B cell (primary cell): ENCODE measurements around the gene TRPV6. TPM values are rescaled to one million over a fixed set of nuclear protein-coding genes. Genes with fewer than 3 reads are reported as not detected.

Experiments used
- ATAC-seq: fragments of 200-7000 bp; cut with Tn5 transposase; one replicate; pipeline ENCODE4 v1.10.0; 2021; ENCODE audit warnings: low read depth, mild to moderate bottlenecking, moderate number of reproducible peaks, moderate library complexity
- CTCF ChIA-PET: fragments of 350-600 bp; sonication (Branson Sonifier 250); formaldehyde crosslinking; loops from one replicate; lab custom pipeline; 2021; ENCODE audit warnings: antibody characterized with exemption, inconsistent platforms; lab: Charles Lee
- POLR2A ChIA-PET: fragments of 350-600 bp; sonication (Branson Sonifier 250); formaldehyde crosslinking; loops from one replicate; lab custom pipeline; 2021; ENCODE audit warnings: antibody characterized with exemption; lab: Charles Lee
- DNase-seq: peaks from one replicate; pipeline ENCODE4 v3.0.0; 2013
- H2AFZ ChIP-seq: 2 replicates; pipeline ENCODE4 v1.6.1; 2012; ENCODE audit warnings: mild to moderate bottlenecking, low read depth, low read length; ENCODE audit not compliant: insufficient read depth, poor library complexity, severe bottlenecking
- H3K27ac ChIP-seq, 2 donors: 1 replicate in 1 of 2; 2 replicates in 1 of 2; pipeline ENCODE4 v1.5.1; 2012 to 2013; ENCODE audit warnings: low read length in 2 of 2, mild to moderate bottlenecking in 2 of 2, moderate library complexity in 1 of 2
- H3K27me3 ChIP-seq, 4 experiments: fragments of 200-600 bp in 1 of 4; sonication (generic) in 1 of 4; replicated peaks in 1 of 4; 1 replicate in 2 of 4; 2 replicates in 2 of 4; pipeline versions ENCODE4 v1.6.1 to v1.7.0; 2013 to 2016; ENCODE audit warnings: low read length in 3 of 4, mild to moderate bottlenecking in 2 of 4, mixed read lengths in 1 of 4, moderate library complexity in 1 of 4; ENCODE audit not compliant: insufficient read depth in 4 of 4, control insufficient read depth in 3 of 4; ENCODE audit errors: control extremely low read depth in 1 of 4
- H3K36me3 ChIP-seq, 2 experiments: replicated peaks in 1 of 2; 1 replicate in 1 of 2; 2 replicates in 1 of 2; pipeline versions ENCODE4 v1.6.1 to v1.7.1; 2013; ENCODE audit warnings: low read length in 1 of 2; ENCODE audit not compliant: insufficient read depth in 2 of 2, control insufficient read depth in 1 of 2; ENCODE audit errors: control extremely low read depth in 1 of 2, extremely low read depth in 1 of 2
- H3K4me1 ChIP-seq, 2 donors: fragments of 200-600 bp in 1 of 2; sonication (generic) in 1 of 2; 1 replicate in 1 of 2; 2 replicates in 1 of 2; pipeline versions ENCODE4 v1.5.1 to v1.6.1; 2013 to 2017; ENCODE audit warnings: low read length in 2 of 2; ENCODE audit not compliant: control insufficient read depth in 2 of 2, insufficient read depth in 2 of 2
- H3K4me2 ChIP-seq: replicated peaks from 2 replicates; pipeline ENCODE3; 2012; ENCODE audit warnings: mild to moderate bottlenecking, low read depth, low read length; ENCODE audit not compliant: poor library complexity, severe bottlenecking
- H3K4me3 ChIP-seq, 5 experiments: fragments of 200-600 bp in 1 of 5; sonication (generic) in 1 of 5; 1 replicate in 3 of 5; 2 replicates in 2 of 5; pipeline versions ENCODE4 v1.5.1 to v1.7.0; 2011 to 2016; ENCODE audit warnings: low read length in 4 of 5, mild to moderate bottlenecking in 4 of 5, low read depth in 2 of 5, control low read depth in 1 of 5, moderate library complexity in 1 of 5; ENCODE audit not compliant: insufficient read depth in 1 of 5; ENCODE audit errors: control extremely low read depth in 1 of 5, extremely low read depth in 1 of 5
- H3K79me2 ChIP-seq: fragments of 200-600 bp; sonication (generic); one replicate; pipeline ENCODE4 v1.6.0; 2016; ENCODE audit warnings: low read length; ENCODE audit not compliant: control insufficient read depth, insufficient read depth
- H3K9ac ChIP-seq: fragments of 200-600 bp; sonication (generic); 2 replicates; pipeline ENCODE4 v1.6.1; 2017; ENCODE audit warnings: mild to moderate bottlenecking, low read length, moderate library complexity
- H3K9me3 ChIP-seq, 3 donors: one replicate each; pipeline versions ENCODE4 v1.6.1 to v1.7.1; 2013; ENCODE audit warnings: low read length in 2 of 3; ENCODE audit not compliant: control insufficient read depth in 2 of 3, insufficient read depth in 1 of 3; ENCODE audit errors: control extremely low read depth in 1 of 3
- H4K20me1 ChIP-seq: 2 replicates; pipeline ENCODE4 v1.6.0; 2012; ENCODE audit warnings: mild to moderate bottlenecking, low read length; ENCODE audit not compliant: insufficient read depth, control insufficient read depth, poor library complexity, severe bottlenecking
- H3K27ac Mint-ChIP-seq: one replicate; pipeline ENCODE4 v1.8.0; 2021; ENCODE audit warnings: mixed read lengths
- H3K27me3 Mint-ChIP-seq: one replicate; pipeline ENCODE4 v1.8.0; 2021; ENCODE audit warnings: mixed read lengths
- H3K4me1 Mint-ChIP-seq: one replicate; pipeline ENCODE4 v1.8.0; 2021; ENCODE audit warnings: mixed read lengths
- H3K4me3 Mint-ChIP-seq: one replicate; pipeline ENCODE4 v1.8.0; 2021; ENCODE audit warnings: mixed read lengths
- H3K9me3 Mint-ChIP-seq: one replicate; pipeline ENCODE4 v1.8.0; 2022; ENCODE audit warnings: mixed read lengths; ENCODE audit not compliant: insufficient read depth
- EZH2 ChIP-seq: IDR thresholded peaks from 2 replicates; pipeline ENCODE4 v1.6.1; 2012; ENCODE audit warnings: borderline replicate concordance, low read depth, mild to moderate bottlenecking, moderate library complexity, low read length; ENCODE audit not compliant: insufficient read depth, poor library complexity, severe bottlenecking
- WGBS: methylation state at CpG from one replicate; pipeline ENCODE4 v1.1.5; 2013; ENCODE audit warnings: missing lambda C conversion rate; ENCODE audit not compliant: insufficient coverage; 5-methylcytosine and 5-hydroxymethylcytosine counted together
- intact Hi-C: fragments of 100-400 bp; cut with micrococcal nuclease; formaldehyde crosslinking; loops from one replicate; pipeline ENCODE4 v1.10.0; 2022
- polyA plus RNA-seq: library from polyadenylated mRNA; depleted of rRNA; stranded (reverse); fragments of >200 nt; gene quantifications from 2 replicates; pipeline ENCODE4 v1.2.3, GENCODE V29; 2012
- total RNA-seq, 2 donors: library from RNA; stranded (reverse); fragments of 120-200 nt in 1 of 2; gene quantifications; 1 replicate in 1 of 2; 2 replicates in 1 of 2; pipeline versions ENCODE4 v1.2.3 to v1.2.4, GENCODE V29; 2013 to 2022
- TF ChIP-seq, protein P1 (sequence below): fragments of 200-600 bp; IDR thresholded peaks from one replicate; pipeline ENCODE4 v1.8.0; 2022; ENCODE audit warnings: antibody characterized with exemption, mild to moderate bottlenecking

TRPV6 gene
- total and polyA plus RNA-seq, 2 donors (not counting 1 experiment from before 2014, with no cell fraction given): not detected

DNA sequence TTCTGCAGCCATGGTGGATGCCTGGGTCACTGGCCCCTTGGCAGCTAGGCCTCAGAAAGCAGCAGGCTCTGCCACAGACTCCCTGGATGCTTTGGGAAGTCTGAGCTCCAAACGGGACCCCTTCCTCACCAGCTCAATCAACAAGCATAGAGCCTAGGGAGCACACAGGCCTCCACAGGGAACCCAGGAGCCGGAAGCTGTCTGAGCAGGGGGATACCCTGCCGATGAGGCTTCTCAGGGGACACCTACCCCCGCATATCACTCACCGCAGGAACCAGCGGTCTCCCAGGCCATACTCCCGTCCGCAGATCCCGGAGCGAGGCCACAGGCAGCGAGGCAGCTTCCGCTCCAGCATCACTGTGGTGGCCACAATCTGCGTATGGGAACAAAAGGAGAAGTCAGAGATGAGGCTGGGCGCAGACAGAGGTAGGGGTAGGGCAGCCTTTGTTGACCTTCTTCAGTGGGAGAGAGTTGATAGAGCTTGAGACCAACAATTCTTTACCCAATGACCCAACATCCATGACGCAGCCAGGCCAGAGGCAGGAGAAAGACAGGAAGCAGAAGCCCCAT, 13.4 kb downstream of the TRPV6 start:
- Mint-ChIP-seq H3K4me1 (no peaks in the 10 kb centered on the region), H3K27me3 (peaks cover 6% of the 10 kb centered on the region), H3K4me3 (no peak overlapping the region), H3K27ac (no peak overlapping the region), H3K9me3 (no peaks in the 10 kb centered on the region)
- Histone ChIP-seq H3K27me3 (no peaks in the 10 kb centered on the region), H3K36me3 (peaks cover 2 to 36% of the 10 kb centered on the region in 2 experiments), H3K79me2 (no peaks in the 10 kb centered on the region), H3K4me1 (no peaks in the 10 kb centered on the region), H3K4me2 (no peak overlapping the region), H3K4me3 (no peak overlapping the region), H4K20me1 (no peaks in the 10 kb centered on the region), H3K9ac (no peak overlapping the region), H3K9me3 (peaks cover 0 to 15% (median 0%) of the 10 kb centered on the region in 3 donors), H3K27ac (no peak overlapping the region), H2AFZ (no peak overlapping the region)
- TF ChIP-seq EZH2: no peak
- TF ChIP-seq, protein P1, sequence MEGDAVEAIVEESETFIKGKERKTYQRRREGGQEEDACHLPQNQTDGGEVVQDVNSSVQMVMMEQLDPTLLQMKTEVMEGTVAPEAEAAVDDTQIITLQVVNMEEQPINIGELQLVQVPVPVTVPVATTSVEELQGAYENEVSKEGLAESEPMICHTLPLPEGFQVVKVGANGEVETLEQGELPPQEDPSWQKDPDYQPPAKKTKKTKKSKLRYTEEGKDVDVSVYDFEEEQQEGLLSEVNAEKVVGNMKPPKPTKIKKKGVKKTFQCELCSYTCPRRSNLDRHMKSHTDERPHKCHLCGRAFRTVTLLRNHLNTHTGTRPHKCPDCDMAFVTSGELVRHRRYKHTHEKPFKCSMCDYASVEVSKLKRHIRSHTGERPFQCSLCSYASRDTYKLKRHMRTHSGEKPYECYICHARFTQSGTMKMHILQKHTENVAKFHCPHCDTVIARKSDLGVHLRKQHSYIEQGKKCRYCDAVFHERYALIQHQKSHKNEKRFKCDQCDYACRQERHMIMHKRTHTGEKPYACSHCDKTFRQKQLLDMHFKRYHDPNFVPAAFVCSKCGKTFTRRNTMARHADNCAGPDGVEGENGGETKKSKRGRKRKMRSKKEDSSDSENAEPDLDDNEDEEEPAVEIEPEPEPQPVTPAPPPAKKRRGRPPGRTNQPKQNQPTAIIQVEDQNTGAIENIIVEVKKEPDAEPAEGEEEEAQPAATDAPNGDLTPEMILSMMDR: no peak
- intact Hi-C loops: no loop called here
- CTCF ChIA-PET: interaction anchor here (0.9 to 2.5 kb wide), 10 partner anchors 9 to 438 kb away, joined by 3 to 21 read pairs (median 5); partner anchors contain the start of gene TRPV6
- 92% methylated on average over 13 of the region's 15 CpGs for WGBS
- no peak for ATAC-seq
- POLR2A ChIA-PET: no interaction called here
- no peak for DNase-seq

DNA sequence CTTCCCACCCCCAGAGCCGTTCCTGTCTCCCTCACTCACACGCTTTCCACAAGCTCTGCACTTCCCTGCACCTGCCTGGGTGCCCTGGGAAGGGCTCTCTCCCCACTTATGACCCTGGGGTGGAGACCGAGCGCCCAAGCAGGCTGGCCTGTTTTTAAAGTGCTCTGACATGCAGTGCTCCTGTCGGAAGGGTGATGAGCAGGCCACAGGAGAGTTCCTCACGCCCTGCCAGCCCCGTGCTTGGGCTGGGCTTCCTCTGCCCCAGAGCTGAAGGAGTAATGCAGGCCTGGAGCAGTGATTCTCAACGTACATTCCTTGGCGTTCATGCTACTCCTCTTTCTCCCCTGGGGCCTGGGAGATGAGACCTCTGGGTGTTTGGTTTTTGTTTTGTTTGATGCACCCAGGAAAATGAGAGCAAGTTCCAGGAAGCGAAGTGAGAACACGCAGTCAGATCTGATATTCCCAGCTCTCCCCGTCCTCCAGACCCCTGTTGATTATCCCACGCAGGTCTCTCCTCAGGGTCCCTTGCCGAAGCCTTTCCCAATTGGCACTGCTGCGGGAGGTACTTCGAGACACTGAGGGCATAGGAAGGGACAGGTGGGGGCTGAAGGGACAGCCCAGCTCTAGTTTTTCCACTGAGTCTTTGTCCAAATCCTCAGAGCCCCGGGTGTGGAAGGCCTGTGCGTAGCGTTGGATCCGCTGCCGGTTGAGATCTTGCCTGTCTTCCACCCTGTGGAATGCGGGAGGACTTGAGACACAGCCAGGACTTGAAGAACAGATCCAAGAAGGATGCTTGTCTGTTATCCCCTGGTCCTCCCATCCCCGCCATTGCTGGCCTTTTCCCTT, 14.1 kb downstream of the TRPV6 start:
- ChIA-PET CTCF (interaction anchor here (0.8 to 2.5 kb wide), 7 partner anchors 10 to 344 kb away, joined by 3 to 21 read pairs (median 3); no protein-coding TSS in a partner anchor), POLR2A (no interaction called here)
- WGBS: 98% methylated on average over 21 of the region's 23 CpGs

More for the DNA sequence above, 14.1 kb downstream of the TRPV6 start:
- no peak for DNase-seq
- Mint-ChIP-seq H3K27me3 (peaks cover 6% of the 10 kb centered on the region), H3K27ac (no peak overlapping the region), H3K9me3 (no peaks in the 10 kb centered on the region), H3K4me1 (no peaks in the 10 kb centered on the region), H3K4me3 (no peak overlapping the region)
- no peak overlapping the region for H2AFZ ChIP-seq
- H3K4me1 ChIP-seq: no peaks in the 10 kb centered on the region
- H3K9ac ChIP-seq: no peak overlapping the region
- intact Hi-C loops: no loop called here
- H3K79me2 ChIP-seq: no peaks in the 10 kb centered on the region
- no peak overlapping the region for H3K4me2 ChIP-seq
- H3K9me3 ChIP-seq: peaks cover 0 to 12% (median 0%) of the 10 kb centered on the region in 3 donors
- no peak for TF ChIP-seq EZH2
- TF ChIP-seq, protein P1: no peak
- H3K4me3 ChIP-seq: no peak overlapping the region
- no peak for ATAC-seq
- H3K27ac ChIP-seq: no peak overlapping the region
- no peaks in the 10 kb centered on the region for H4K20me1 ChIP-seq
- H3K27me3 ChIP-seq: no peaks in the 10 kb centered on the region
- peaks cover 2 to 36% of the 10 kb centered on the region in 2 experiments for H3K36me3 ChIP-seq
